A549 (cell line): ENCODE measurements around the gene PNPLA7. TPM values are rescaled to one million over a fixed set of nuclear protein-coding genes. Genes with fewer than 3 reads are reported as not detected.
"Not testable (repeated sequence)": the region's sequence is repeated elsewhere in the genome, so short reads cannot be mapped to it uniquely, and the experiment has no call there.

Experiments used
- ATAC-seq, 2 experiments: fragments of 200-7000 bp in 1 of 2; fragments of >200 bp in 1 of 2; cut with Nextera tagmentation in 1 of 2; cut with Tn5 transposase in 1 of 2; 3 replicates each; pipeline versions ENCODE4 v1.8.0 to v1.9.1; 2018 to 2020; ENCODE audit warnings: mild to moderate bottlenecking in 1 of 2, moderate library complexity in 1 of 2
- CTCF ChIA-PET: fragments of 300-600 bp; sonication (Branson Sonifier 250); formaldehyde crosslinking; extraction: SDS; loops from one replicate; lab custom pipeline; 2021; ENCODE audit warnings: antibody characterized with exemption, inconsistent platforms; lab: Yijun Ruan, JAX
- POLR2A ChIA-PET: fragments of 350-600 bp; formaldehyde crosslinking; extraction: SDS; loops from one replicate; lab custom pipeline; 2021; ENCODE audit warnings: antibody characterized with exemption, inconsistent platforms; lab: Yijun Ruan, JAX
- DNase-seq, 2 experiments: peaks; one replicate each; pipeline versions ENCODE4 v3.0.0 to v3.0.0-alpha.2; 2011 to 2016; ENCODE audit warnings: low read depth in 1 of 2, low spot score in 1 of 2
- FAIRE-seq: peaks from 2 replicates; lab custom pipeline; 2011; peaks lifted over from hg19 to GRCh38; lab: Jason Lieb, UNC
- H3K27ac ChIP-seq, 2 experiments: fragments of >200 bp; sonication (Bioruptor Twin); formaldehyde crosslinking; 3 replicates each; pipeline ENCODE4 v1.5.1; 2016 to 2017
- H3K4me1 ChIP-seq: fragments of >200 bp; sonication (Bioruptor Twin); formaldehyde crosslinking; 3 replicates; pipeline ENCODE4 v1.6.1; 2016
- H3K4me2 ChIP-seq: fragments of >200 bp; sonication (Bioruptor Twin); formaldehyde crosslinking; 3 replicates; pipeline ENCODE4 v1.6.1; 2016
- H3K4me3 ChIP-seq: fragments of >200 bp; sonication (Bioruptor Twin); formaldehyde crosslinking; 3 replicates; pipeline ENCODE4 v1.5.1; 2016
- H3K9me3 ChIP-seq: fragments of >200 bp; sonication (Bioruptor Twin); formaldehyde crosslinking; 3 replicates; pipeline ENCODE4 v1.6.1; 2016
- BHLHE40 ChIP-seq: IDR thresholded peaks from 2 replicates; pipeline ENCODE4 v1.6.1; 2012; ENCODE audit warnings: low read depth, low read length, inconsistent platforms
- CBX8 ChIP-seq: fragments of 200-600 bp; sonication (generic); IDR thresholded peaks from 2 replicates; pipeline ENCODE4 v1.6.1; 2016
- CHD2 ChIP-seq: fragments of 150-350 bp; IDR thresholded peaks from 2 replicates; pipeline ENCODE4 v1.6.1; 2014; ENCODE audit warnings: low read length; ENCODE audit not compliant: partially characterized antibody
- CHD4 ChIP-seq: fragments of 200-600 bp; sonication (generic); IDR thresholded peaks from 2 replicates; pipeline ENCODE4 v1.6.1; 2016; ENCODE audit warnings: antibody characterized with exemption, mild to moderate bottlenecking, borderline replicate concordance
- EP300 ChIP-seq, 2 experiments: fragments of >200 bp; sonication (Bioruptor Twin); formaldehyde crosslinking; IDR thresholded peaks; 2 replicates in 1 of 2; 3 replicates in 1 of 2; pipeline ENCODE4 v1.6.1; 2016 to 2017
- HDAC2 ChIP-seq: fragments of 200-600 bp; sonication (generic); IDR thresholded peaks from 2 replicates; pipeline ENCODE4 v1.6.1; 2016
- HOXA7 ChIP-seq: fragments of 250-450 bp; sonication (Bioruptor Pico); IDR thresholded peaks from 2 replicates; pipeline ENCODE4 v1.5.0; 2020; ENCODE audit warnings: mild to moderate bottlenecking, moderate library complexity
- JUN ChIP-seq, 2 experiments: fragments of >200 bp; sonication (Bioruptor Twin); formaldehyde crosslinking; IDR thresholded peaks; 2 replicates in 1 of 2; 3 replicates in 1 of 2; pipeline ENCODE4 v1.6.1; 2016 to 2017
- KDM5A ChIP-seq: fragments of 200-600 bp; sonication (generic); IDR thresholded peaks from 2 replicates; pipeline ENCODE4 v1.6.1; 2016; ENCODE audit warnings: antibody characterized with exemption, mild to moderate bottlenecking
- NFE2L2 ChIP-seq: fragments of 150-350 bp; conservative IDR thresholded peaks from 2 replicates; pipeline ENCODE4 v1.6.1; 2014; ENCODE audit warnings: low read length
- PHF8 ChIP-seq: fragments of 200-600 bp; sonication (generic); IDR thresholded peaks from 2 replicates; pipeline ENCODE4 v1.6.1; 2016; ENCODE audit warnings: low read depth, mild to moderate bottlenecking, antibody characterized with exemption, moderate library complexity, borderline replicate concordance
- RARB ChIP-seq: fragments of 250-450 bp; sonication (Bioruptor Pico); IDR thresholded peaks from 2 replicates; pipeline ENCODE4 v1.8.0; 2021; ENCODE audit warnings: mild to moderate bottlenecking, moderate library complexity
- RCOR1 ChIP-seq: fragments of 150-350 bp; IDR thresholded peaks from 2 replicates; pipeline ENCODE4 v1.6.1; 2014; ENCODE audit warnings: antibody characterized with exemption, low read length, low read depth
- ZC3H11A ChIP-seq: fragments of 450-650 bp; IDR thresholded peaks from 2 replicates; pipeline ENCODE4 v1.6.1; 2014; ENCODE audit warnings: antibody characterized with exemption, mild to moderate bottlenecking
- WGBS: methylation state at CpG from one replicate; pipeline ENCODE4 v1.1.6; 2017; ENCODE audit errors: missing lambda C conversion rate; 5-methylcytosine and 5-hydroxymethylcytosine counted together
- polyA plus RNA-seq, 4 experiments: library from polyadenylated mRNA; depleted of rRNA in 3 of 4; stranded (reverse); fragments of >200 nt; fragmentation: RNase III in 1 of 4; extraction: RNeasy Plus Mini Kit Qiagen cat#74134 plus additional on column Dnase treatment in 1 of 4; gene quantifications; 2 replicates in 3 of 4; 3 replicates in 1 of 4; pipeline ENCODE4 v1.2.3, GENCODE V29; 2011 to 2017
- TF ChIP-seq, protein P1 (sequence below): fragments of >200 bp; sonication (Bioruptor Twin); formaldehyde crosslinking; IDR thresholded peaks from 3 replicates; pipeline ENCODE4 v1.6.1; 2016
- TF ChIP-seq, protein P2 (sequence below): fragments of 250-450 bp; sonication (Bioruptor Pico); IDR thresholded peaks from 2 replicates; pipeline ENCODE4 v1.5.0; 2020; ENCODE audit warnings: low read depth, mild to moderate bottlenecking, moderate library complexity
- TF ChIP-seq, protein P3 (sequence below): IDR thresholded peaks from 2 replicates; pipeline ENCODE4 v1.6.1; 2012
- TF ChIP-seq, protein P4 (sequence below): fragments of 200-600 bp; sonication (generic); IDR thresholded peaks from 2 replicates; pipeline ENCODE4 v1.6.1; 2016; ENCODE audit warnings: antibody characterized with exemption, mild to moderate bottlenecking, moderate library complexity

The PNPLA7 gene
- polyA plus RNA-seq, 2 of the 4 experiments (the other 2 are of a cell fraction) = 0.31 to 1.1 TPM

DNA sequence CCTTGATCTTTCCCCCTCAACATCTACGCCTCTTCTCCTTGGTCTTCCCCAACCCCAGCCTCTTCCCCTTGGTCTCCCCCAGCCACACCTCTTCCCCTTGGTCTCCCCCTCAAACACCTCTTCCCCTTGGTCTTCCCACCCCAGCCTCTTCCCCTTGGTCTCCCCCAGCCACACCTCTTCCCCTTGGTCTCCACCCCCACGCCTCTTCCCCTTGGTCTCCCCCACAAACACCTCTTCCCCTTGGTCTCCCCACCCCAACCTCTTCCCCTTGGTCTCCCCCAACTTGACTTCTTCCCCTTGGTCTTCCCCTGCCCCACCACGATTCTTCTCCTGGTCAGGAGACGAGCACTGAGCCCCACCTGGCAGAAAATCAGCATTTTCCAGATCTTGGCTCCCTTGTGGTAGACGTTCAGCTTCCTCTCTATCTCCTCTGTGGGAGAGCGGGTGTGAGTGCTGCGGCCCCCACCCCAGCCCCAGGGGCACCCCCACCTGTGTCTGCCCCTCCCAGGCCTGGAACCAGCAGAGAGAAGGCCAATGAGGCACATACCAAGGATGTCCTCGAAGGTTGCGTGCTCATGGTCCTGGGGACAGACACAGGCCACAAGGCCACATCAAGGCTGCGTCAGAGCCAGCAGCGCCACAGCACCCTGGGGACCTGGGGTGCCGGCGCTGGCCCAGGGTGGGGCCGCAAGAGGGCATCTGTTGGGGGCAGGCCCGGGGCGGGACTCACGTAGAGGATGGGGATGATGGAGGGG, 98.0 kb downstream of the PNPLA7 start:
- Histone ChIP-seq H3K9me3 (no peaks in the 10 kb centered on the region), H3K4me2 (no peak overlapping the region), H3K4me1 (peaks cover 21% of the 10 kb centered on the region), H3K27ac (no peak overlapping the region), H3K4me3 (no peak overlapping the region)
- ChIA-PET POLR2A (no interaction called here), CTCF (interaction anchor here (0.9 to 5.8 kb wide), 5 partner anchors 7 to 165 kb away, joined by 3 to 35 read pairs (median 8); partner anchors contain the start of genes ENTPD8, EXD3 and NOXA1)
- 98% methylated on average over 6 of the region's 17 CpGs for WGBS
- no peak for FAIRE-seq
- DNase-seq = no peak
- TF ChIP-seq, protein P1, sequence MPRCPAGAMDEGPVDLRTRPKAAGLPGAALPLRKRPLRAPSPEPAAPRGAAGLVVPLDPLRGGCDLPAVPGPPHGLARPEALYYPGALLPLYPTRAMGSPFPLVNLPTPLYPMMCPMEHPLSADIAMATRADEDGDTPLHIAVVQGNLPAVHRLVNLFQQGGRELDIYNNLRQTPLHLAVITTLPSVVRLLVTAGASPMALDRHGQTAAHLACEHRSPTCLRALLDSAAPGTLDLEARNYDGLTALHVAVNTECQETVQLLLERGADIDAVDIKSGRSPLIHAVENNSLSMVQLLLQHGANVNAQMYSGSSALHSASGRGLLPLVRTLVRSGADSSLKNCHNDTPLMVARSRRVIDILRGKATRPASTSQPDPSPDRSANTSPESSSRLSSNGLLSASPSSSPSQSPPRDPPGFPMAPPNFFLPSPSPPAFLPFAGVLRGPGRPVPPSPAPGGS = no peak
- TF ChIP-seq, protein P2, sequence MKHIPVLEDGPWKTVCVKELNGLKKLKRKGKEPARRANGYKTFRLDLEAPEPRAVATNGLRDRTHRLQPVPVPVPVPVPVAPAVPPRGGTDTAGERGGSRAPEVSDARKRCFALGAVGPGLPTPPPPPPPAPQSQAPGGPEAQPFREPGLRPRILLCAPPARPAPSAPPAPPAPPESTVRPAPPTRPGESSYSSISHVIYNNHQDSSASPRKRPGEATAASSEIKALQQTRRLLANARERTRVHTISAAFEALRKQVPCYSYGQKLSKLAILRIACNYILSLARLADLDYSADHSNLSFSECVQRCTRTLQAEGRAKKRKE = no peak
- no peak for TF ChIP-seq JUN (IDR thresholded peaks at IDR 0.05)
- no peak for TF ChIP-seq PHF8
- no peak for TF ChIP-seq BHLHE40
- TF ChIP-seq, protein P3, sequence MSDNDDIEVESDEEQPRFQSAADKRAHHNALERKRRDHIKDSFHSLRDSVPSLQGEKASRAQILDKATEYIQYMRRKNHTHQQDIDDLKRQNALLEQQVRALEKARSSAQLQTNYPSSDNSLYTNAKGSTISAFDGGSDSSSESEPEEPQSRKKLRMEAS = no peak
- no peak for TF ChIP-seq HDAC2
- TF ChIP-seq, protein P4, sequence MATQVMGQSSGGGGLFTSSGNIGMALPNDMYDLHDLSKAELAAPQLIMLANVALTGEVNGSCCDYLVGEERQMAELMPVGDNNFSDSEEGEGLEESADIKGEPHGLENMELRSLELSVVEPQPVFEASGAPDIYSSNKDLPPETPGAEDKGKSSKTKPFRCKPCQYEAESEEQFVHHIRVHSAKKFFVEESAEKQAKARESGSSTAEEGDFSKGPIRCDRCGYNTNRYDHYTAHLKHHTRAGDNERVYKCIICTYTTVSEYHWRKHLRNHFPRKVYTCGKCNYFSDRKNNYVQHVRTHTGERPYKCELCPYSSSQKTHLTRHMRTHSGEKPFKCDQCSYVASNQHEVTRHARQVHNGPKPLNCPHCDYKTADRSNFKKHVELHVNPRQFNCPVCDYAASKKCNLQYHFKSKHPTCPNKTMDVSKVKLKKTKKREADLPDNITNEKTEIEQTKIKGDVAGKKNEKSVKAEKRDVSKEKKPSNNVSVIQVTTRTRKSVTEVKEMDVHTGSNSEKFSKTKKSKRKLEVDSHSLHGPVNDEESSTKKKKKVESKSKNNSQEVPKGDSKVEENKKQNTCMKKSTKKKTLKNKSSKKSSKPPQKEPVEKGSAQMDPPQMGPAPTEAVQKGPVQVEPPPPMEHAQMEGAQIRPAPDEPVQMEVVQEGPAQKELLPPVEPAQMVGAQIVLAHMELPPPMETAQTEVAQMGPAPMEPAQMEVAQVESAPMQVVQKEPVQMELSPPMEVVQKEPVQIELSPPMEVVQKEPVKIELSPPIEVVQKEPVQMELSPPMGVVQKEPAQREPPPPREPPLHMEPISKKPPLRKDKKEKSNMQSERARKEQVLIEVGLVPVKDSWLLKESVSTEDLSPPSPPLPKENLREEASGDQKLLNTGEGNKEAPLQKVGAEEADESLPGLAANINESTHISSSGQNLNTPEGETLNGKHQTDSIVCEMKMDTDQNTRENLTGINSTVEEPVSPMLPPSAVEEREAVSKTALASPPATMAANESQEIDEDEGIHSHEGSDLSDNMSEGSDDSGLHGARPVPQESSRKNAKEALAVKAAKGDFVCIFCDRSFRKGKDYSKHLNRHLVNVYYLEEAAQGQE = no peak
- no peak for TF ChIP-seq CHD4
- no peak for TF ChIP-seq RCOR1
- no peak for TF ChIP-seq KDM5A
- no peak for TF ChIP-seq NFE2L2
- TF ChIP-seq RARB = no peak
- TF ChIP-seq CHD2 = no peak
- no peak for TF ChIP-seq EP300 (IDR thresholded peaks at IDR 0.05)
- no peak for TF ChIP-seq ZC3H11A
- no peak for TF ChIP-seq HOXA7 (CRISPR knock-in tag)
- TF ChIP-seq CBX8 = no peak
- no peak for ATAC-seq

DNA sequence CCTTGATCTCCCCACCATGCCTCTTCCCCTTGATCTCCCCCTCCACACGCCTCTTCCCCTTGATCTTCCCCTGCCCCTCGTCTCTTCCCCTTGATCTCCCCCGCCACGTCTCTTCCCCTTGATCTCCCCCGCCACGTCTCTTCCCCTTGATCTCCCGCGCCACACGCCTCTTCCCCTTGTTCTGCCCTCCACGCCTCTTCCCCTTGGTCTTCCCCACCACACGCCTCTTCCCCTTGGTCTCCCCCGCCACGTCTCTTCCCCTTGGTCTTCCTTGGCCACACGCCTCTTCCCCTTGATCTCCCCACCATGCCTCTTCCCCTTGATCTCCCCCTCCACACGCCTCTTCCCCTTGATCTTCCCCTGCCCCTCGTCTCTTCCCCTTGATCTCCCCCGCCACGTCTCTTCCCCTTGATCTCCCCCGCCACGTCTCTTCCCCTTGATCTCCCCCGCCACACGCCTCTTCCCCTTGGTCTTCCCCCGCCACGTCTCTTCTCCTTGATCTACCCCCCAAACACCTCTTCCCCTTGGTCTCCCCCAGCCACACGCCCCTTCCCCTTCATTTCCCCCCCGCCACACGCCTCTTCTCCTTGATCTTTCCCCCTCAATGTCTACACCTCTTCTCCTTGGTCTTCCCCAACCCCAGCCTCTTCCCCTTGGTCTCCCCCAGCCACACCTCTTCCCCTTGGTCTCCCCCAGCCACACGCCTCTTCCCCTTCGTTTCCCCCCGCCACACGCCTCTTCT, 98.8 kb downstream of the PNPLA7 start:
- H3K4me3 ChIP-seq, FAIRE-seq, H3K27ac ChIP-seq, DNase-seq, H3K9me3 ChIP-seq, POLR2A ChIA-PET, H3K4me2 ChIP-seq, ATAC-seq, CTCF ChIA-PET: not testable (repeated sequence)
- WGBS = no CpG with 5 or more reads among the region's 31 CpGs
- H3K4me1 ChIP-seq = peaks cover 18% of the 10 kb centered on the region

DNA sequence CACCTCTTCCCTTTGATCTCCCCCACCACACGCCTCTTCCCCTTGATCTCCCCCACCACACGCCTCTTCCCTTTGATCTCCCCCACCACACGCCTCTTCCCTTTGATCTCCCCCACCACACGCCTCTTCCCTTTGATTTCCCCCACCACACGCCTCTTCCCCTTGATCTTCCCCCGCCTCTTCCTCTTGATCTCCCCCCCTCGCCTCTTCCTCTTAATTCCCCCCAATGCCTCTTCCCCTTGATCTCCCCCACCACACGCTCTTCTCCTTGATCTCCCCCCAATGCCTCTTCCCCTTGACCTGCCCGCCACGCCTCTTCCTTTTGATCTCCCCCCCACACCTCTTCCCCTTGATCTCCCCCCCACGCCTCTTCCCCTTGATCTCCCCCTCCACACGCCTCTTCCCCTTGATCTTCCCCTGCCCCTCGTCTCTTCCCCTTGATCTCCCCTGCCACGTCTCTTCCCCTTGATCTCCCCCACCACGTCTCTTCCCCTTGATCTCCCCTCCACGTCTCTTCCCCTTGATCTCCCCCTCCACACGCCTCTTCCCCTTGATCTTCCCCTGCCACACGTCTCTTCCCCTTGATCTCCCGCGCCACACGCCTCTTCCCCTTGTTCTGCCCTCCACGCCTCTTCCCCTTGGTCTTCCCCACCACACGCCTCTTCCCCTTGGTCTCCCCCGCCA, 99.5 kb downstream of the PNPLA7 start:
- POLR2A ChIA-PET, CTCF ChIA-PET, H3K9me3 ChIP-seq, FAIRE-seq, H3K4me3 ChIP-seq, DNase-seq, H3K4me2 ChIP-seq, ATAC-seq, H3K27ac ChIP-seq: not testable (repeated sequence)
- 100% methylated on average over 7 of the region's 24 CpGs for WGBS
- peaks cover 18% of the 10 kb centered on the region for H3K4me1 ChIP-seq
